SK-N-SH treated with all-trans-retinoic acid at 6 μM for 48 hours (cell line): Measurements from ENCODE around the gene BMPR2.

Source experiments
- ATAC-seq: fragments of 200-7000 bp; cut with Tn5 transposase; 3 replicates; pipeline ENCODE4 v1.9.1; 2020; ENCODE audit warnings: mild to moderate bottlenecking, moderate library complexity
- ARNTL ChIP-seq: fragments of 450-650 bp; formaldehyde crosslinking; IDR thresholded peaks from 2 replicates; pipeline ENCODE4 v1.5.0; 2020; ENCODE audit warnings: low read depth, mild to moderate bottlenecking, moderate library complexity, borderline replicate concordance
- BACH2 ChIP-seq: fragments of 250-450 bp; sonication (Bioruptor Pico); IDR thresholded peaks from 2 replicates; pipeline ENCODE4 v1.9.0; 2021; ENCODE audit warnings: mild to moderate bottlenecking, borderline replicate concordance
- CREB5 ChIP-seq: fragments of 250-450 bp; sonication (Bioruptor Pico); IDR thresholded peaks from 2 replicates; pipeline ENCODE4 v1.5.1; 2020; ENCODE audit warnings: low read depth, mild to moderate bottlenecking, moderate library complexity
- CSDC2 ChIP-seq: fragments of 250-450 bp; sonication (Bioruptor Pico); IDR thresholded peaks from 2 replicates; pipeline ENCODE4 v1.5.0; 2020; ENCODE audit warnings: mild to moderate bottlenecking, moderate library complexity
- CSRNP3 ChIP-seq: fragments of 250-450 bp; sonication (Bioruptor Pico); IDR thresholded peaks from 2 replicates; pipeline ENCODE4 v1.5.1; 2021; ENCODE audit warnings: mild to moderate bottlenecking, moderate library complexity
- ESRRG ChIP-seq: fragments of 250-450 bp; sonication (Bioruptor Pico); IDR thresholded peaks from 2 replicates; pipeline ENCODE4 v1.6.1; 2021; ENCODE audit warnings: mild to moderate bottlenecking
- GLIS3 ChIP-seq: fragments of 250-450 bp; sonication (Bioruptor Pico); IDR thresholded peaks from 2 replicates; pipeline ENCODE4 v1.5.0; 2020; ENCODE audit warnings: mild to moderate bottlenecking, moderate library complexity
- ISL1 ChIP-seq: fragments of 250-450 bp; sonication (Bioruptor Pico); IDR thresholded peaks from 2 replicates; pipeline ENCODE4 v2.1.2; 2022; ENCODE audit warnings: mild to moderate bottlenecking, moderate library complexity
- OSR1 ChIP-seq: fragments of 250-450 bp; sonication (Bioruptor Pico); IDR thresholded peaks from 2 replicates; pipeline ENCODE4 v1.8.0; 2022; ENCODE audit warnings: moderate library complexity, mild to moderate bottlenecking, inconsistent platforms
- RARB ChIP-seq: fragments of 250-450 bp; sonication (Bioruptor Pico); IDR thresholded peaks from 2 replicates; pipeline ENCODE4 v1.8.0; 2021; ENCODE audit warnings: mild to moderate bottlenecking, moderate library complexity
- SNAI2 ChIP-seq: fragments of 250-450 bp; sonication (Bioruptor Pico); IDR thresholded peaks from 2 replicates; pipeline ENCODE4 v1.5.0; 2020; ENCODE audit warnings: mild to moderate bottlenecking, moderate library complexity
- TCF4 ChIP-seq: fragments of 250-450 bp; sonication (Bioruptor Pico); IDR thresholded peaks from 2 replicates; pipeline ENCODE4 v1.8.0; 2021; ENCODE audit warnings: mild to moderate bottlenecking, moderate library complexity, borderline replicate concordance
- TOX ChIP-seq: fragments of 250-450 bp; sonication (Bioruptor Pico); IDR thresholded peaks from 2 replicates; pipeline ENCODE4 v1.8.0; 2021; ENCODE audit warnings: mild to moderate bottlenecking, moderate library complexity, borderline replicate concordance
- ZC3H10 ChIP-seq: fragments of 250-450 bp; sonication (Bioruptor Pico); IDR thresholded peaks from 2 replicates; pipeline ENCODE4 v1.5.1; 2021; ENCODE audit warnings: mild to moderate bottlenecking, moderate library complexity
- ZFP3 ChIP-seq: fragments of 250-450 bp; sonication (Bioruptor Pico); IDR thresholded peaks from 2 replicates; pipeline ENCODE4 v1.5.0; 2020; ENCODE audit warnings: mild to moderate bottlenecking, moderate library complexity
- ZFP30 ChIP-seq: fragments of 450-650 bp; formaldehyde crosslinking; IDR thresholded peaks from 2 replicates; pipeline ENCODE4 v1.5.0; 2022; ENCODE audit warnings: mild to moderate bottlenecking, moderate library complexity
- ZNF565 ChIP-seq: fragments of 450-650 bp; formaldehyde crosslinking; conservative IDR thresholded peaks from 2 replicates; pipeline ENCODE4 v1.5.0; 2020; ENCODE audit warnings: low read depth, mild to moderate bottlenecking, moderate library complexity
- ZNF70 ChIP-seq: fragments of 450-650 bp; formaldehyde crosslinking; IDR thresholded peaks from 2 replicates; pipeline ENCODE4 v1.5.0; 2020; ENCODE audit warnings: mild to moderate bottlenecking, moderate library complexity
- ZNF8 ChIP-seq: fragments of 450-650 bp; formaldehyde crosslinking; IDR thresholded peaks from 2 replicates; pipeline ENCODE4 v1.5.0; 2020; ENCODE audit warnings: mild to moderate bottlenecking, moderate library complexity
- TF ChIP-seq, protein P1 (sequence below): fragments of 250-450 bp; sonication (Bioruptor Pico); IDR thresholded peaks from 2 replicates; pipeline ENCODE4 v1.8.0; 2021; ENCODE audit warnings: low read depth, mild to moderate bottlenecking, moderate library complexity, borderline replicate concordance
- TF ChIP-seq, protein P2 (sequence below): fragments of 250-450 bp; sonication (Bioruptor Pico); IDR thresholded peaks from 2 replicates; pipeline ENCODE4 v1.8.0; 2020; ENCODE audit warnings: mild to moderate bottlenecking, moderate library complexity, borderline replicate concordance

Gene BMPR2

DNA sequence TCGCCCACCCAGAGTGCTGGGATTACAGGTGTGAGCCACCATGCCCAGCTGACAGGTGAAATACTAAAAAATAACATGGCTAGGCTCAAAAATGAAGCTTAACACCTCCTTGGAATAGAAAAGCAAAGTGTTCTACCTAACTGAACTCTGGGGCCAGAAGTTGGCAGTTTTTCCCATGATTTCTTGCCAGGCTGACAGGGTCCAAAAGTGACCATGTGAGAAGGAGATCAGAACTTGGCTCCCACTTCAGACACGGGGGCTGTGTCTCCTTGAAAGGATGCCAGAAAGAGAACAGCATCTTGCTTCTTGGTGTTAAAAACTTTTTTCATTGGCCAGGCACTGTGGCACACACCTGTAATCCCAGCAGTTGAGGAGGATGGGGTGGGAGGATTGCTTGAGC lies 47.0 kb downstream of the BMPR2 start:
- no peak for TF ChIP-seq TCF4 (CRISPR knock-in tag)
- no peak for TF ChIP-seq SNAI2 (CRISPR knock-in tag)
- no peak for TF ChIP-seq RARB
- no peak for TF ChIP-seq BACH2
- no peak for TF ChIP-seq ESRRG (CRISPR knock-in tag)
- TF ChIP-seq ZFP30 (CRISPR knock-in tag), result no peak
- no peak for TF ChIP-seq ZFP3 (CRISPR knock-in tag)
- no peak for TF ChIP-seq ZNF565
- no peak for TF ChIP-seq CSRNP3 (CRISPR knock-in tag)
- no peak for TF ChIP-seq CSDC2 (CRISPR knock-in tag)
- TF ChIP-seq, protein P1, sequence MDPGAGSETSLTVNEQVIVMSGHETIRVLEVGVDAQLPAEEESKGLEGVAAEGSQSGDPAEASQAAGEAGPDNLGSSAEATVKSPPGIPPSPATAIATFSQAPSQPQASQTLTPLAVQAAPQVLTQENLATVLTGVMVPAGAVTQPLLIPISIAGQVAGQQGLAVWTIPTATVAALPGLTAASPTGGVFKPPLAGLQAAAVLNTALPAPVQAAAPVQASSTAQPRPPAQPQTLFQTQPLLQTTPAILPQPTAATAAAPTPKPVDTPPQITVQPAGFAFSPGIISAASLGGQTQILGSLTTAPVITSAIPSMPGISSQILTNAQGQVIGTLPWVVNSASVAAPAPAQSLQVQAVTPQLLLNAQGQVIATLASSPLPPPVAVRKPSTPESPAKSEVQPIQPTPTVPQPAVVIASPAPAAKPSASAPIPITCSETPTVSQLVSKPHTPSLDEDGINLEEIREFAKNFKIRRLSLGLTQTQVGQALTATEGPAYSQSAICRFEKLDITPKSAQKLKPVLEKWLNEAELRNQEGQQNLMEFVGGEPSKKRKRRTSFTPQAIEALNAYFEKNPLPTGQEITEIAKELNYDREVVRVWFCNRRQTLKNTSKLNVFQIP (CRISPR knock-in tag), result no peak
- TF ChIP-seq ISL1 (CRISPR knock-in tag), result no peak
- no peak for ATAC-seq

GRCh38 chr2:202425036-202425435 lies 48.9 kb downstream of the BMPR2 start:
- no peak for ATAC-seq
- TF ChIP-seq ZNF70 (CRISPR knock-in tag), result no peak
- TF ChIP-seq TOX (CRISPR knock-in tag), result no peak
- no peak for TF ChIP-seq ESRRG (CRISPR knock-in tag)
- TF ChIP-seq ZC3H10, result no peak

GRCh38 chr2:202426751-202427150 lies 50.6 kb downstream of the BMPR2 start:
- TF ChIP-seq ZFP3 (CRISPR knock-in tag) (no peak), TOX (CRISPR knock-in tag) (no peak), ZNF8 (CRISPR knock-in tag) (no peak), ISL1 (CRISPR knock-in tag) (no peak), BACH2 (no peak), ESRRG (CRISPR knock-in tag) (no peak), ARNTL (CRISPR knock-in tag) (no peak), CREB5 (no peak), ZFP30 (CRISPR knock-in tag) (no peak), OSR1 (CRISPR knock-in tag) (no peak), GLIS3 (CRISPR knock-in tag) (no peak), ZNF70 (CRISPR knock-in tag) (no peak), CSRNP3 (CRISPR knock-in tag) (no peak), RARB (no peak), TCF4 (CRISPR knock-in tag) (no peak)
- TF ChIP-seq, protein P2, sequence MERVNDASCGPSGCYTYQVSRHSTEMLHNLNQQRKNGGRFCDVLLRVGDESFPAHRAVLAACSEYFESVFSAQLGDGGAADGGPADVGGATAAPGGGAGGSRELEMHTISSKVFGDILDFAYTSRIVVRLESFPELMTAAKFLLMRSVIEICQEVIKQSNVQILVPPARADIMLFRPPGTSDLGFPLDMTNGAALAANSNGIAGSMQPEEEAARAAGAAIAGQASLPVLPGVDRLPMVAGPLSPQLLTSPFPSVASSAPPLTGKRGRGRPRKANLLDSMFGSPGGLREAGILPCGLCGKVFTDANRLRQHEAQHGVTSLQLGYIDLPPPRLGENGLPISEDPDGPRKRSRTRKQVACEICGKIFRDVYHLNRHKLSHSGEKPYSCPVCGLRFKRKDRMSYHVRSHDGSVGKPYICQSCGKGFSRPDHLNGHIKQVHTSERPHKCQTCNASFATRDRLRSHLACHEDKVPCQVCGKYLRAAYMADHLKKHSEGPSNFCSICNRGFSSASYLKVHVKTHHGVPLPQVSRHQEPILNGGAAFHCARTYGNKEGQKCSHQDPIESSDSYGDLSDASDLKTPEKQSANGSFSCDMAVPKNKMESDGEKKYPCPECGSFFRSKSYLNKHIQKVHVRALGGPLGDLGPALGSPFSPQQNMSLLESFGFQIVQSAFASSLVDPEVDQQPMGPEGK, result no peak
- TF ChIP-seq, all 23 proteins: peak for 0
- ATAC-seq, result no peak
